ENCODE results near the gene CARD18. TPM values are rescaled to one million over a fixed set of nuclear protein-coding genes. Genes with fewer than 3 reads are reported as not detected.
"Not testable (repeated sequence)": the region's sequence is repeated elsewhere in the genome, so short reads cannot be mapped to it uniquely, and the experiment has no call there.

Gene CARD18
- total RNA-seq, 1 donor from 2014 or later, result not detected

GRCh38 chr11:105135883-105136282, 3.7 kb downstream of the CARD18 start:
- DNase-seq (ENCODE audit: low read depth), result no peak

- DNase-seq (ENCODE audit: low read depth), result peak; percentile 16
Observed at GRCh38 chr11:105132716-105133511, 6.7 kb downstream of the CARD18 start.

- no peak for DNase-seq (ENCODE audit: low read depth)
Observed at GRCh38 chr11:105130189-105130813, 9.3 kb downstream of the CARD18 start.

- peak; percentile 18 for DNase-seq (ENCODE audit: low read depth)
Observed at GRCh38 chr11:105124756-105125155, 14.8 kb downstream of the CARD18 start.

- DNase-seq (ENCODE audit: low read depth), result no peak
Observed at GRCh38 chr11:105111145-105111944, 28.2 kb downstream of the CARD18 start.

- no peak for DNase-seq (ENCODE audit: low read depth)
Observed at GRCh38 chr11:105110688-105111030, 28.9 kb downstream of the CARD18 start.

- no peak for DNase-seq (ENCODE audit: low read depth)
Observed at GRCh38 chr11:105109855-105110687, 29.5 kb downstream of the CARD18 start.

- no peak for DNase-seq (ENCODE audit: low read depth)
Observed at GRCh38 chr11:105109321-105109720, 30.2 kb downstream of the CARD18 start.

- peak; percentile 27 for DNase-seq (ENCODE audit: low read depth)
Observed at GRCh38 chr11:105108247-105108646, 31.3 kb downstream of the CARD18 start.

GRCh38 chr11:105107226-105107825, 32.2 kb downstream of the CARD18 start:
- not testable (repeated sequence) for DNase-seq (ENCODE audit: low read depth)

- no peak for DNase-seq (ENCODE audit: low read depth)
Observed at GRCh38 chr11:105106140-105106539, 33.4 kb downstream of the CARD18 start.

GRCh38 chr11:105104292-105104691, 35.3 kb downstream of the CARD18 start:
- no peak for DNase-seq (ENCODE audit: low read depth)

GRCh38 chr11:105103336-105103735, 36.2 kb downstream of the CARD18 start:
- DNase-seq (ENCODE audit: low read depth), result no peak

GRCh38 chr11:105102079-105102581, 37.4 kb downstream of the CARD18 start:
- not testable (repeated sequence) for DNase-seq (ENCODE audit: low read depth)

- DNase-seq (ENCODE audit: low read depth), result no peak
Observed at GRCh38 chr11:105100981-105101630, 38.5 kb downstream of the CARD18 start.

GRCh38 chr11:105100206-105100605, 39.4 kb downstream of the CARD18 start:
- no peak for DNase-seq (ENCODE audit: low read depth)

- not testable (repeated sequence) for DNase-seq (ENCODE audit: low read depth)
Observed at GRCh38 chr11:105099594-105099993, 40.0 kb downstream of the CARD18 start.

- peak; percentile 26 for DNase-seq (ENCODE audit: low read depth)
Observed at GRCh38 chr11:105092256-105093239, 47.0 kb downstream of the CARD18 start.

Measured in myocyte (in vitro differentiated cells).